Colonic mucosa (tissue), 4 donors: ENCODE data around the gene POMGNT1. TPM values are rescaled to one million over a fixed set of nuclear protein-coding genes. Genes with fewer than 3 reads are reported as not detected.

ENCODE experiments used
- DNase-seq: peaks from one replicate; pipeline ENCODE4 v3.0.0-alpha.2; 2020
- H3K27ac ChIP-seq: fragments of 200-600 bp; one replicate; pipeline ENCODE4 v1.8.0; 2021
- H3K27me3 ChIP-seq: fragments of 200-600 bp; one replicate; pipeline ENCODE4 v1.8.0; 2021
- H3K36me3 ChIP-seq: fragments of 200-600 bp; one replicate; pipeline ENCODE4 v1.8.0; 2021
- H3K4me1 ChIP-seq: fragments of 200-600 bp; one replicate; pipeline ENCODE4 v1.8.0; 2021; ENCODE audit warnings: mild to moderate bottlenecking
- H3K4me3 ChIP-seq: fragments of 200-600 bp; one replicate; pipeline ENCODE4 v1.8.0; 2021
- H3K9ac ChIP-seq, 2 donors: one replicate each; pipeline ENCODE4 v1.7.0; 2013; ENCODE audit warnings: control low read depth in 2 of 2, low read depth in 2 of 2, low read length in 2 of 2
- H3K9me3 ChIP-seq: fragments of 200-600 bp; one replicate; pipeline ENCODE4 v1.8.0; 2021
- CTCF ChIP-seq: fragments of 200-600 bp; IDR thresholded peaks from one replicate; pipeline ENCODE4 v1.8.0; 2022; ENCODE audit warnings: antibody characterized with exemption, mild to moderate bottlenecking
- intact Hi-C: fragments of 100-400 bp; cut with DNase I; formaldehyde crosslinking; loops from one replicate; pipeline ENCODE4 v1.14.1; 2022
- total RNA-seq, 2 donors: library from RNA; stranded (reverse); fragmentation: NEBNext Ultra II Directional in 1 of 2; extraction: Animal tissue kit (Norgen Biotek cat#: 25700) in 1 of 2; gene quantifications; one replicate each; pipeline ENCODE4 v1.2.1, GENCODE V29; 2021
- donor health status: healthy.
- donor health status: DM: no; HTN: no; CAD: no.
- donor health status: DM: no; HTN: no; CAD: no.

Gene POMGNT1
- total RNA-seq, 2 donors from 2014 or later, result 20.9 to 38.9 TPM

DNA sequence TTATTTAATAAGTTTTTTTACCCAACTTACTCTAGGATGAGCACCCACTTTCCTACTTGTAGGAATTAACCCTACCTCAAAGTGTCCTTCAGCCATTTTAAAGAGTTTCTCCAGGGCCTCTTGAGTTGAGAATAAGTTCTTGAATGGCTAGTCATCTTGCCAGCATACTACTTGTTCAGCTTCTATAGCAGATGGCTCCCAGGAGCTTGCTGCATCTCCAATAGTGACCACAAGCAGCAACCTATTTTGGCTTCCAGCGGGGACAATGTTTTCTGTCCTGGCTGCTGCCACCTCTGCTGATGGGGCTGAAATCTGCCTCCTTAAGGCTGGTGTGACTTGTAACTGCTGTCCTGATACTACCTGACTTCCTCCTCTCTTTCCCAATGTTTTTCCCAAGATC lies 45.0 kb downstream of the POMGNT1 start:
- no peak overlapping the region for H3K4me3 ChIP-seq
- no peaks in the 10 kb centered on the region for H3K4me1 ChIP-seq
- intact Hi-C loops, result no loop called here
- H3K9ac ChIP-seq, result no peak overlapping the region
- H3K36me3 ChIP-seq, result no peaks in the 10 kb centered on the region
- no peaks in the 10 kb centered on the region for H3K27me3 ChIP-seq
- no peak overlapping the region for H3K27ac ChIP-seq
- H3K9me3 ChIP-seq, result no peaks in the 10 kb centered on the region
- DNase-seq, result no peak
- no peak for TF ChIP-seq CTCF

DNA sequence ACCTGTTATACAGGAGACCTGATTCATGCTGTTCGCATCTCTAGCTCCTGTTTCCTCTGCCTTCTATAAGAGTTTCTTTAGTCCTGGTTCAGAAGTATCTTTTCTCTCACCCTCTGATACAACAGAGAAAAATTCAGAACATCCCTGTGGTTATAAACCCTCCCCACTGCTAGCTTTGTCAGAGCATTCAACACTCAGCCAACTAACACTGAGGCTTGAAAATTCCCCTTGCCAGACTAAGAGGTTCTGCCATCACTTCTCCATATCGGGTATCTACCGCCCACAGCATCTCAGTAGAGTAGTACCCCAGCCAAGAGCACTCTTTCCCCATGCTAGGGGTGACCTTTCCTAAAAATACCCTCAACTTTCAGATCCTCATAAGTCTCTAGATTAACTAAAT lies 46.2 kb downstream of the POMGNT1 start:
- no peak for DNase-seq
- Histone ChIP-seq H3K27ac (no peak overlapping the region), H3K27me3 (no peaks in the 10 kb centered on the region), H3K36me3 (no peaks in the 10 kb centered on the region), H3K9ac (no peak overlapping the region), H3K9me3 (no peaks in the 10 kb centered on the region), H3K4me1 (no peaks in the 10 kb centered on the region), H3K4me3 (no peak overlapping the region)
- TF ChIP-seq CTCF, result no peak
- intact Hi-C loops, result no loop called here

DNA sequence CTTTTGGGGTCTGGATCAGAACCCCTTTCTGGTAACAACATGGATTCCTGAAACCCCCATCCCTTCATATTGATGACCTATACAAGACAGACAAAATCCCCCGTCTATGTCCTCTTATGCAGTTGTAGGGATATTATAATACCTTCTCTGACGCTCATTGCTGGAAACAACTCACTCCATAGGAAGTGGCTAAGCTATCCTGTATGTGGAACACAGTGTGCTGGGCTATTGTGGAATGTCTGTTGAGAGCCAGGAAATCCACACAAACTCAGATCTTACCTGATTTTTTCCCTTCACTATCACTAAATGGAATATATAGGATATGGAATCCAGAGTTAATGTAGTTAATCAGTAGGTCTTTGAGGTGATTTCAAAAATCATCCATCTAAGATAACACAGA lies 48.1 kb downstream of the POMGNT1 start:
- intact Hi-C loops, result no loop called here
- no peaks in the 10 kb centered on the region for H3K4me1 ChIP-seq
- no peaks in the 10 kb centered on the region for H3K36me3 ChIP-seq
- DNase-seq, result no peak
- H3K27ac ChIP-seq, result no peak overlapping the region
- no peak overlapping the region for H3K4me3 ChIP-seq
- no peak for TF ChIP-seq CTCF
- H3K9me3 ChIP-seq, result no peaks in the 10 kb centered on the region
- H3K9ac ChIP-seq, result no peak overlapping the region
- H3K27me3 ChIP-seq, result no peaks in the 10 kb centered on the region

GRCh38 chr1:46148318-46148717 lies 49.9 kb downstream of the POMGNT1 start:
- no peak for DNase-seq
- no peaks in the 10 kb centered on the region for H3K9me3 ChIP-seq
- H3K27ac ChIP-seq, result no peak overlapping the region
- H3K4me3 ChIP-seq, result no peak overlapping the region
- TF ChIP-seq CTCF, result no peak
- H3K36me3 ChIP-seq, result no peaks in the 10 kb centered on the region
- no peaks in the 10 kb centered on the region for H3K27me3 ChIP-seq
- no peak overlapping the region for H3K9ac ChIP-seq
- H3K4me1 ChIP-seq, result no peaks in the 10 kb centered on the region
- intact Hi-C loops, result no loop called here

Other genes with a start within 250 kb of the POMGNT1 start
- 1 to 10 TPM; 8.2 TPM for gene PIK3R3, start 65.8 kb downstream of the POMGNT1 start, total RNA-seq
- gene TSPAN1, start 23.3 kb downstream of the POMGNT1 start, total RNA-seq, result 1,000 to 10,000 TPM; 1,021 to 1,136 TPM
- not detected for gene P3R3URF, start 21.9 kb downstream of the POMGNT1 start, total RNA-seq
- gene LURAP1, start 4.9 kb upstream of the POMGNT1 start, total RNA-seq, result 1 to 10 TPM in 1 of 2 donors, under 1 TPM in 1; 0.80 to 1.1 TPM
- 10 to 100 TPM in 1 of 2 donors, 1 to 10 TPM in 1; 5.9 to 27.5 TPM for gene RAD54L, start 49.3 kb upstream of the POMGNT1 start, total RNA-seq
- 10 to 100 TPM; 49.3 to 55.8 TPM for gene LRRC41, start 105.2 kb upstream of the POMGNT1 start, total RNA-seq
- 100 to 1,000 TPM; 451 to 502 TPM for gene UQCRH, start 105.3 kb upstream of the POMGNT1 start, total RNA-seq
- gene NSUN4, start 142.4 kb upstream of the POMGNT1 start, total RNA-seq, result 10 to 100 TPM; 18.3 to 19.0 TPM
- gene FAAH, start 195.9 kb upstream of the POMGNT1 start, total RNA-seq, result 100 to 1,000 TPM in 1 of 2 donors, 10 to 100 TPM in 1; 70.0 to 117 TPM